22Rv1 (cell line): ENCODE data around the gene PHTF2.

Experiments used
- H3K27ac ChIP-seq: fragments of 450-650 bp; 2 replicates; pipeline ENCODE4 v1.5.1; 2017
- CTCF ChIP-seq: fragments of 450-650 bp; IDR thresholded peaks from 2 replicates; pipeline ENCODE4 v1.5.1; 2017; ENCODE audit warnings: mild to moderate bottlenecking
- ZFX ChIP-seq: fragments of 450-650 bp; IDR thresholded peaks from 2 replicates; pipeline ENCODE4 v1.6.1; 2017; ENCODE audit warnings: antibody characterized with exemption, borderline replicate concordance

The PHTF2 gene

GRCh38 chr7:77798394-77799077 is at the start of gene PHTF2, which contains the start of gene TMEM60:
Gene PHTF2, plus strand, starts transcription at chr7:77798773.
Gene TMEM60, minus strand, starts transcription at chr7:77798434. Its CDS starts 4,061 bp downstream, at chr7:77794373.
- TF ChIP-seq ZFX (no peak), CTCF (peak; percentile 83)
- H3K27ac ChIP-seq: peak within 1 kb of the TSS; percentile 86

GRCh38 chr7:77752016-77752415 is 46.6 kb upstream of the PHTF2 start:
- no peak overlapping the region for H3K27ac ChIP-seq
- TF ChIP-seq ZFX (no peak), CTCF (no peak)

GRCh38 chr7:77753173-77753572 is 45.4 kb upstream of the PHTF2 start:
- no peak overlapping the region for H3K27ac ChIP-seq
- TF ChIP-seq ZFX: no peak
- TF ChIP-seq CTCF: no peak

GRCh38 chr7:77757589-77757988 is 41.0 kb upstream of the PHTF2 start:
- no peak for TF ChIP-seq ZFX
- no peak overlapping the region for H3K27ac ChIP-seq

- TF ChIP-seq CTCF (peak; percentile 93), ZFX (no peak)
- H3K27ac ChIP-seq: no peak overlapping the region
These were observed 39.2 kb upstream of the PHTF2 start for GRCh38 chr7:77759294-77759889.

- H3K27ac ChIP-seq: no peak overlapping the region
- no peak for TF ChIP-seq CTCF
- no peak for TF ChIP-seq ZFX
These were observed 37.6 kb upstream of the PHTF2 start for GRCh38 chr7:77760809-77761453.

- no peak for TF ChIP-seq ZFX
- TF ChIP-seq CTCF: no peak
These were observed 33.1 kb upstream of the PHTF2 start for GRCh38 chr7:77765481-77765880.

More at GRCh38 chr7:77765481-77765880, 33.1 kb upstream of the PHTF2 start:
- no peak overlapping the region; the same call in 1 of the 2 replicates for H3K27ac ChIP-seq
